Cardiac fibroblast (primary cell): ENCODE data around the gene PITPNM3.

Experiments
- DNase-seq, 2 donors: peaks; one replicate each; pipeline versions ENCODE4 v3.0.0 to v3.0.0-alpha.2; 2010; ENCODE audit warnings: low read depth in 2 of 2
- H3K4me3 ChIP-seq, 2 donors: replicated peaks in 1 of 2; 1 replicate in 1 of 2; 2 replicates in 1 of 2; pipeline ENCODE4 v1.5.1; 2011; ENCODE audit warnings: low read depth in 2 of 2, low read length in 2 of 2, mild to moderate bottlenecking in 2 of 2, moderate library complexity in 1 of 2
- TF ChIP-seq, protein P1 (sequence below): IDR thresholded peaks from one replicate; pipeline ENCODE4 v1.5.1; 2011; ENCODE audit warnings: low read depth, mild to moderate bottlenecking, low read length, inconsistent platforms

The PITPNM3 gene

GRCh38 chr17:6556121-6557039, at the start of gene PITPNM3:
TSS of gene PITPNM3 (minus strand) at chr17:6556555. CDS start at chr17:6556406, 149 bp downstream.
- DNase-seq: no peak
- TF ChIP-seq, protein P1, sequence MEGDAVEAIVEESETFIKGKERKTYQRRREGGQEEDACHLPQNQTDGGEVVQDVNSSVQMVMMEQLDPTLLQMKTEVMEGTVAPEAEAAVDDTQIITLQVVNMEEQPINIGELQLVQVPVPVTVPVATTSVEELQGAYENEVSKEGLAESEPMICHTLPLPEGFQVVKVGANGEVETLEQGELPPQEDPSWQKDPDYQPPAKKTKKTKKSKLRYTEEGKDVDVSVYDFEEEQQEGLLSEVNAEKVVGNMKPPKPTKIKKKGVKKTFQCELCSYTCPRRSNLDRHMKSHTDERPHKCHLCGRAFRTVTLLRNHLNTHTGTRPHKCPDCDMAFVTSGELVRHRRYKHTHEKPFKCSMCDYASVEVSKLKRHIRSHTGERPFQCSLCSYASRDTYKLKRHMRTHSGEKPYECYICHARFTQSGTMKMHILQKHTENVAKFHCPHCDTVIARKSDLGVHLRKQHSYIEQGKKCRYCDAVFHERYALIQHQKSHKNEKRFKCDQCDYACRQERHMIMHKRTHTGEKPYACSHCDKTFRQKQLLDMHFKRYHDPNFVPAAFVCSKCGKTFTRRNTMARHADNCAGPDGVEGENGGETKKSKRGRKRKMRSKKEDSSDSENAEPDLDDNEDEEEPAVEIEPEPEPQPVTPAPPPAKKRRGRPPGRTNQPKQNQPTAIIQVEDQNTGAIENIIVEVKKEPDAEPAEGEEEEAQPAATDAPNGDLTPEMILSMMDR: no peak
- peak within 1 kb of the TSS; percentile 40 to 41 for H3K4me3 ChIP-seq

DNA sequence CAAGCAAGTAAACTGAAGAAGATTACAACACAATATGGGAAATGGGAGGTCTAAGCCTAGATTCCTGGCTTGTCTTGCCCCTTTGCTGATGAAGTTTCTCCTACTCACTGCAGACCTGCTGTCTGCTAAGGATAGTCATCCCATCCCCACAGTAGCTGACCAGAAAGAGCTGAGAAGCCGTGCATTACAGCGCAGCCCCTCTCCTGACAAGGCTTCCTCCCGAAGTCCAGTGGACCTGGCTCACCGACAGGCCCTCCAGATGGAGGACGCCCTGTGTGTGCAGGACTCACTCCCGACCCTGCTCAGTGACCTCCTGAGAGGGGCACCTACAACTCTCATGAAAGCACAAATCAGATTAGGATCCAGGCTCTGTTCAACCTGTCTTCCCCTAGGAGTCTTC, 48.8 kb upstream of the PITPNM3 start:
- H3K4me3 ChIP-seq: no peak overlapping the region
- DNase-seq: no peak
- TF ChIP-seq, protein P1: no peak

- TF ChIP-seq, protein P1: no peak
- peak in 1 of 2 donors; percentile 51 for DNase-seq
- no peak overlapping the region for H3K4me3 ChIP-seq
These were observed 47.5 kb upstream of the PITPNM3 start for GRCh38 chr17:6603744-6604325.

DNA sequence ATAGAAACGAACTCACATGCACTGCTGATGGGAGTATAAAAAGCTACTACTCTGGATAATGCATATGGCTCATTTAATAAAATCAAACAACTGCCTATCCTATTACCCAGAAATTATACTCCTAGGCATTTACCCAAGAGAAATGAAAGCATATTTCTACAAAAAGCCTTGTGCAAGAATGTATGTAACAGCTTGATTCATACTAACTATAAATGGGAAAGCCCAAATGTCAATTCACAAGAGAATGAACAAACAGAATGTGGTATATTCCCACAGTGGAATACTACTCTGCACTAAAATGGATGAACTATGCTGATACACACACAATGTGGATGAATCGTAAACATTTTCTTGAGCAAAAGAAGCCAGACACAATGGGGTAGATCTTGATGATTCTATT, 45.8 kb upstream of the PITPNM3 start:
- TF ChIP-seq, protein P1: no peak
- DNase-seq: no peak
- no peak overlapping the region for H3K4me3 ChIP-seq

GRCh38 chr17:6599364-6599763, 43.0 kb upstream of the PITPNM3 start:
- TF ChIP-seq, protein P1: no peak
- no peak overlapping the region for H3K4me3 ChIP-seq
- DNase-seq: no peak

DNA sequence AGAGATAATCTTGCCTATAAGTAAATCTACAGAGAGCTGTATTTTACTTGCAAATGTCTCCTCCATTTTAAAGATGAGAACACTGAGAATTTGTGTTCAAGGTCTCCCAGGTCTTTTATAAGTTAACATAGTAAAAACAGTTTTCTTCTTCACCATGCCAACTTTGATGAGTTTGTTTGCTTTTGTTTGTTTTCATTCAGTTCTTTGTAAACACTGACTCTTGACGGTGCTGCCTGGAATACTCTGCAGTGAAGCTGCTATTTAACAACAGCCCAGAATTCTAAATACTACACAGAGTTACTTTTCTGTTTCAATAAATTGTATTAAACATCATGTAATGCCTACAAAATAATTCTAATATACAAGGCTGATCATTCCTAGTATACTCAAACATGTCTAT, 41.4 kb upstream of the PITPNM3 start:
- TF ChIP-seq, protein P1: no peak
- no peak for DNase-seq
- H3K4me3 ChIP-seq: no peak overlapping the region
